ENCODE measurements around the gene CAPZB. TPM values are rescaled to one million over a fixed set of nuclear protein-coding genes. Genes with fewer than 3 reads are reported as not detected.

The CAPZB gene
- total and polyA plus RNA-seq, 2 of the 4 experiments (the other 2 are of a cell fraction) = 216 to 304 TPM

- TF ChIP-seq MAFK (IDR thresholded peaks at IDR 0.05; ENCODE audit: low read depth, low read length) (no peak), CEBPB (IDR thresholded peaks at IDR 0.05; ENCODE audit: low read depth, low read length) (no peak)
- no peak overlapping the region for H3K23ac ChIP-seq (ENCODE audit: low read depth, low read length)
- WGBS, 2 experiments (ENCODE audit: extremely low coverage in 2 of 2, insufficient read length in 1 of 2) = no CpG with 5 or more reads among the region's 10 CpGs
- no peak overlapping the region for H3K4ac ChIP-seq (ENCODE audit: low read depth, low read length)
- H4K20me1 ChIP-seq (ENCODE audit: insufficient read depth, low read length) = peaks cover 93% of the 10 kb centered on the region
- in situ Hi-C loops (cut with MboI; ENCODE audit: low sequenced_read_pairs) (no loop called here), intact Hi-C loops (cut with micrococcal nuclease) (no loop called here), dilution Hi-C loops (cut with HindIII; ENCODE audit: low sequenced_read_pairs, unreplicated experiment) (no loop called here)
- H2BK20ac ChIP-seq (ENCODE audit: low read depth, low read length) = no peak overlapping the region
- CTCF ChIA-PET = no interaction called here
- no peak overlapping the region for H4K5ac ChIP-seq (ENCODE audit: low read depth, low read length)
- H3K4me2 ChIP-seq (ENCODE audit: low read depth, low read length) = no peak overlapping the region
- no peak overlapping the region for H2BK5ac ChIP-seq (ENCODE audit: low read depth, low read length, poor library complexity, severe bottlenecking)
- H2AFZ ChIP-seq (replicated peaks; ENCODE audit: low read length, poor library complexity) = no peak overlapping the region
- no peaks in the 10 kb centered on the region for H3K9me3 ChIP-seq (ENCODE audit: control insufficient read depth, insufficient read depth, low read length)
- POLR2A ChIA-PET (ENCODE audit: unreplicated experiment) = no interaction called here
- peaks cover 40 to 94% of the 10 kb centered on the region in 2 experiments for H3K79me1 ChIP-seq (ENCODE audit: low read depth in 1 of 2, low read length in 2 of 2)
- peaks cover 46% of the 10 kb centered on the region for H3K4me1 ChIP-seq (ENCODE audit: control insufficient read depth, insufficient read depth, low read length)
- H3K27me3 ChIP-seq (ENCODE audit: control insufficient read depth, insufficient read depth, low read length) = no peaks in the 10 kb centered on the region
- H3K56ac ChIP-seq (ENCODE audit: extremely low read depth, insufficient read depth, low read length) = no peak overlapping the region
- no peak overlapping the region for H2AK9ac ChIP-seq (replicated peaks; ENCODE audit: low read depth, low read length, poor library complexity)
- H3K9me1 ChIP-seq (ENCODE audit: insufficient read depth, low read length) = peaks cover 46% of the 10 kb centered on the region
- BruUV-seq (replicated peaks) = no TSS peak
- no peak overlapping the region for H2BK120ac ChIP-seq (ENCODE audit: low read depth, low read length)
- H4K8ac ChIP-seq (ENCODE audit: low read depth in 2 of 2, low read length in 2 of 2) = no peak overlapping the region
- H3K14ac ChIP-seq (replicated peaks; ENCODE audit: low read depth, low read length) = no peak overlapping the region
- no peak overlapping the region for H4K91ac ChIP-seq (ENCODE audit: insufficient read depth, low read depth, low read length)
- no peak overlapping the region for H3K4me3 ChIP-seq (ENCODE audit: insufficient read depth, low read depth, low read length)
- H3K18ac ChIP-seq (ENCODE audit: low read depth, low read length) = no peak overlapping the region
- no peak overlapping the region for H3K9ac ChIP-seq (ENCODE audit: low read depth, low read length)
- DNase-seq (no peak), ATAC-seq (ENCODE audit: low read depth) (no peak)
- H2BK15ac ChIP-seq (ENCODE audit: low read depth, low read length) = no peak overlapping the region
- H3K27ac ChIP-seq (ENCODE audit: insufficient read depth, low read length) = no peak overlapping the region
- H3K36me3 ChIP-seq (ENCODE audit: control insufficient read depth, insufficient read depth, low read length) = peaks cover 4% of the 10 kb centered on the region; the same call in 1 of the 2 replicates
- H2AK5ac ChIP-seq (ENCODE audit: low read depth, low read length) = no peak overlapping the region
Observed at GRCh38 chr1:19444296-19445021, 40.9 kb downstream of the CAPZB start.
